Heart right ventricle (tissue), 16 donors: ENCODE data around the gene DYDC1. TPM values are rescaled to one million over a fixed set of nuclear protein-coding genes. Genes with fewer than 3 reads are reported as not detected.

Experiments
- ATAC-seq, 8 donors: fragments of 200-7000 bp; cut with Tn5 transposase; one replicate each; pipeline ENCODE4 v1.9.1; 2020; ENCODE audit warnings: mild to moderate bottlenecking in 8 of 8, moderate library complexity in 8 of 8, moderate number of reproducible peaks in 1 of 8
- DNase-seq, 2 donors: peaks; one replicate each; pipeline ENCODE4 v3.0.0-alpha.2; 2020
- H3K27ac ChIP-seq, 10 donors: fragments of 200-600 bp; sonication (generic) in 2 of 10; one replicate each; pipeline versions ENCODE4 v1.5.0 to v1.8.0; 2020 to 2022; ENCODE audit warnings: mild to moderate bottlenecking in 3 of 10
- H3K27me3 ChIP-seq, 7 donors: fragments of 200-600 bp; one replicate each; pipeline ENCODE4 v1.8.0; 2021 to 2022; ENCODE audit warnings: mild to moderate bottlenecking in 2 of 7
- H3K36me3 ChIP-seq, 9 donors: fragments of 200-600 bp; sonication (generic) in 1 of 9; one replicate each; pipeline versions ENCODE4 v1.5.0 to v1.8.0; 2020 to 2022; ENCODE audit warnings: mild to moderate bottlenecking in 2 of 9
- H3K4me1 ChIP-seq, 9 donors: fragments of 200-600 bp; sonication (generic) in 1 of 9; one replicate each; pipeline versions ENCODE4 v1.5.0 to v1.8.0; 2020 to 2022; ENCODE audit warnings: mild to moderate bottlenecking in 4 of 9
- H3K4me3 ChIP-seq, 10 donors: fragments of 200-600 bp; sonication (generic) in 2 of 10; one replicate each; pipeline versions ENCODE4 v1.5.0 to v1.8.0; 2020 to 2022; ENCODE audit warnings: mild to moderate bottlenecking in 7 of 10, moderate library complexity in 2 of 10
- H3K9me3 ChIP-seq, 11 donors: fragments of 200-600 bp in 10 of 11; sonication (generic) in 2 of 11; one replicate each; pipeline versions ENCODE4 v1.5.0 to v1.8.0; 2013 to 2022; ENCODE audit warnings: mild to moderate bottlenecking in 2 of 11, control low read depth in 1 of 11, moderate library complexity in 1 of 11
- WGBS, 2 donors: extraction: QIAGEN DNeasy Blood & Tissue Kit; methylation state at CpG; one replicate each; pipeline ENCODE4 v1.1.7; 2013; ENCODE audit warnings: inconsistent platforms in 1 of 2; 5-methylcytosine and 5-hydroxymethylcytosine counted together
- intact Hi-C, 10 donors: fragments of 100-400 bp; cut with DNase I; formaldehyde crosslinking; loops; one replicate each; pipeline versions ENCODE4 v1.11.1 to v1.14.2; 2022
- polyA plus RNA-seq, 2 donors: library from polyadenylated mRNA; stranded (reverse); fragments of 200-250 nt; gene quantifications; one replicate each; pipeline ENCODE4 v1.2.3, GENCODE V29; 2013
- total RNA-seq, 10 donors: library from RNA; stranded (reverse); fragmentation: NEBNext Ultra II Directional in 3 of 10; extraction: Animal tissue kit (Norgen Biotek cat#: 25700) in 3 of 10; gene quantifications; one replicate each; pipeline versions ENCODE4 v1.2.1 to v1.2.4, GENCODE V29; 2021 to 2023
- TF ChIP-seq, protein P1 (sequence below), 9 donors: fragments of 200-600 bp; sonication (generic) in 2 of 9; IDR thresholded peaks; one replicate each; pipeline versions ENCODE4 v1.5.0 to v1.8.0; 2021 to 2022; ENCODE audit warnings: antibody characterized with exemption in 9 of 9, mild to moderate bottlenecking in 5 of 9, moderate library complexity in 1 of 9
- donor health status: Arrhythmogenic right ventricular cardiomyopathy.
- donor health status: ischemic (EF 13 %, LVEDD 7.1; RV severe dilation, severe dysfunction).
- donor health status: healthy with polysubstance abuse.
- donor health status: DM: no; HTN: yes; CAD: no.
- donor health status: DM: no; HTN: no; CAD: no.
- donor health status: ischemic (EF 25% LVEDD 6.9; RV normal size, moderate dysfunction).
- donor health status: ischemic (EF 25% LVEDD 5.7; RV mildly dilated, moderate dysfunction).
- donor health status: healthy.
- donor health status: DM: yes; HTN: yes; CAD: no.
- donor health status: Ischemic cardiomyopathy.
- donor health status: ischemic (EF 35%, LVEDD 5.7; RV mildly dilated, moderate dysfunction).
- donor health status: nonischemic (EF 11% LVEDD 7.7; RV severe dilation, severe dysfunction).
- donor health status: DM: yes; HTN: yes; CAD: no.
- donor health status: PGD.
- donor health status: ischemic (EF 29% LVEDD 5.4; RV normal size, mild dysfunction).
- donor health status: nonischemic (EF 23%, LVEDD 6.1; RV moderate dilation, normal function).

Gene DYDC1
- total and polyA plus RNA-seq, 12 donors: not detected

- 81 to 82% methylated on average over 9 of the region's 9 CpGs for WGBS, 2 donors
- TF ChIP-seq, protein P1, sequence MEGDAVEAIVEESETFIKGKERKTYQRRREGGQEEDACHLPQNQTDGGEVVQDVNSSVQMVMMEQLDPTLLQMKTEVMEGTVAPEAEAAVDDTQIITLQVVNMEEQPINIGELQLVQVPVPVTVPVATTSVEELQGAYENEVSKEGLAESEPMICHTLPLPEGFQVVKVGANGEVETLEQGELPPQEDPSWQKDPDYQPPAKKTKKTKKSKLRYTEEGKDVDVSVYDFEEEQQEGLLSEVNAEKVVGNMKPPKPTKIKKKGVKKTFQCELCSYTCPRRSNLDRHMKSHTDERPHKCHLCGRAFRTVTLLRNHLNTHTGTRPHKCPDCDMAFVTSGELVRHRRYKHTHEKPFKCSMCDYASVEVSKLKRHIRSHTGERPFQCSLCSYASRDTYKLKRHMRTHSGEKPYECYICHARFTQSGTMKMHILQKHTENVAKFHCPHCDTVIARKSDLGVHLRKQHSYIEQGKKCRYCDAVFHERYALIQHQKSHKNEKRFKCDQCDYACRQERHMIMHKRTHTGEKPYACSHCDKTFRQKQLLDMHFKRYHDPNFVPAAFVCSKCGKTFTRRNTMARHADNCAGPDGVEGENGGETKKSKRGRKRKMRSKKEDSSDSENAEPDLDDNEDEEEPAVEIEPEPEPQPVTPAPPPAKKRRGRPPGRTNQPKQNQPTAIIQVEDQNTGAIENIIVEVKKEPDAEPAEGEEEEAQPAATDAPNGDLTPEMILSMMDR (IDR thresholded peaks at IDR 0.05): no peak
- intact Hi-C loops: no loop called here
- Histone ChIP-seq H3K4me3 (no peak overlapping the region), H3K27me3 (no peaks in the 10 kb centered on the region), H3K27ac (no peak overlapping the region), H3K9me3 (no peaks in the 10 kb centered on the region), H3K4me1 (peaks cover 0 to 33% (median 13%) of the 10 kb centered on the region in 9 donors), H3K36me3 (no peaks in the 10 kb centered on the region)
- ATAC-seq: no peak
- DNase-seq: no peak
Observed at GRCh38 chr10:80390740-80391139, 34.2 kb upstream of the DYDC1 start.

DNA sequence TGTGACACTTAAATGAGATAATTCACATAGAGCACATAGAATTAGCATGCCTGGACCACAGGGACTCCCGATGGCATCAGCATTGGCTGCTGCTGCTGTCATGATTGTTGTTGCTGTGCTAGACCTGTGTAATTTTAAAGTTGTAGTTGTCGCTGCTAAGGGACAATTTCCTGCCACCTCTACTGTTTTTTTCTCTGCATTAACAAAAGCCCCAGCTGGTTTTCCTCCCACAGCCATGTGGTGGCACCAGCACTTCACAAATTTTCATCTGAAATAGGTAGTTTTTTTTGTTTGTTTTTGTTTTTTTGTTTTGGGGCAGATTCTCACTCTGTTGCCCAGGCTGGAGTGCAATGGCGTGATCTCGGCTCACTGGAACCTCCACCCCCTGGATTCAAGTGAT lies 26.4 kb upstream of the DYDC1 start:
- no peak overlapping the region for H3K4me3 ChIP-seq
- no peaks in the 10 kb centered on the region for H3K9me3 ChIP-seq
- no peaks in the 10 kb centered on the region for H3K36me3 ChIP-seq
- peaks cover 0 to 18% (median 3%) of the 10 kb centered on the region in 9 donors for H3K4me1 ChIP-seq
- 7 to 21% methylated on average over 4 of the region's 4 CpGs for WGBS, 2 donors
- H3K27me3 ChIP-seq: no peaks in the 10 kb centered on the region
- ATAC-seq (peak in 1 of 8 donors; percentile 57), DNase-seq (peak in 1 of 2 donors; percentile 41)
- H3K27ac ChIP-seq: no peak overlapping the region
- TF ChIP-seq, protein P1 (IDR thresholded peaks at IDR 0.05): peak; percentile 40 to 83 (median 74)
- intact Hi-C loops: loop anchor here in 6 of 10 donors (1.0 to 10.0 kb wide), 10 partner anchors 59 to 544 kb away; no protein-coding TSS in a partner anchor

GRCh38 chr10:80380185-80380584 lies 23.6 kb upstream of the DYDC1 start:
- Histone ChIP-seq H3K9me3 (no peaks in the 10 kb centered on the region), H3K36me3 (no peaks in the 10 kb centered on the region), H3K27ac (no peak overlapping the region), H3K27me3 (peaks cover 0 to 6% (median 0%) of the 10 kb centered on the region in 7 donors), H3K4me3 (no peak overlapping the region), H3K4me1 (peaks cover 0 to 13% (median 0%) of the 10 kb centered on the region in 9 donors)
- DNase-seq: no peak
- intact Hi-C loops: loop anchor here in 6 of 10 donors (5.0 to 10.0 kb wide), 6 partner anchors 62 to 547 kb away; no protein-coding TSS in a partner anchor
- ATAC-seq: no peak
- WGBS, 2 donors: 95 to 96% methylated on average over 4 of the region's 4 CpGs
- TF ChIP-seq, protein P1 (IDR thresholded peaks at IDR 0.05): no peak

- TF ChIP-seq, protein P1 (IDR thresholded peaks at IDR 0.05): no peak
- H3K4me1 ChIP-seq: peaks cover 0 to 13% (median 0%) of the 10 kb centered on the region in 9 donors
Observed at GRCh38 chr10:80379701-80380100, 23.1 kb upstream of the DYDC1 start.

More at GRCh38 chr10:80379701-80380100, 23.1 kb upstream of the DYDC1 start:
- Histone ChIP-seq H3K9me3 (no peaks in the 10 kb centered on the region), H3K4me3 (no peak overlapping the region), H3K27ac (no peak overlapping the region), H3K36me3 (no peaks in the 10 kb centered on the region), H3K27me3 (peaks cover 0 to 6% (median 0%) of the 10 kb centered on the region in 7 donors)
- WGBS, 2 donors: 30 to 39% methylated on average over 3 of the region's 3 CpGs
- DNase-seq (no peak), ATAC-seq (no peak)
- intact Hi-C loops: loop anchor here in 6 of 10 donors (5.0 to 10.0 kb wide), 6 partner anchors 63 to 548 kb away; no protein-coding TSS in a partner anchor
